Thyroid gland (tissue), 4 donors: ENCODE measurements around the gene MYOD1. TPM values are rescaled to one million over a fixed set of nuclear protein-coding genes. Genes with fewer than 3 reads are reported as not detected.

Source experiments
- DNase-seq, 2 donors: peaks; one replicate each; pipeline ENCODE4 v3.0.0-alpha.2; 2019
- H3K27ac ChIP-seq, 3 donors: fragments of 200-600 bp; sonication (generic); 1 replicate in 2 of 3; 2 replicates in 1 of 3; pipeline ENCODE4 v1.5.1; 2016 to 2019; ENCODE audit warnings: mild to moderate bottlenecking in 1 of 3, moderate library complexity in 1 of 3
- H3K27me3 ChIP-seq: fragments of 200-600 bp; sonication (generic); one replicate; pipeline ENCODE4 v1.5.1; 2019
- H3K36me3 ChIP-seq, 2 donors: fragments of 200-600 bp; sonication (generic); one replicate each; pipeline ENCODE4 v1.5.1; 2016 to 2019
- H3K4me1 ChIP-seq, 2 donors: fragments of 200-600 bp; sonication (generic); one replicate each; pipeline ENCODE4 v1.5.1; 2017 to 2019
- H3K4me3 ChIP-seq, 3 donors: fragments of 200-600 bp; sonication (generic); replicated peaks in 1 of 3; 1 replicate in 2 of 3; 2 replicates in 1 of 3; pipeline ENCODE4 v1.5.1; 2016; ENCODE audit warnings: mild to moderate bottlenecking in 1 of 3
- H3K9me3 ChIP-seq: fragments of 200-600 bp; sonication (generic); one replicate; pipeline ENCODE4 v1.5.1; 2017
- POLR2A ChIP-seq, 2 donors: fragments of 450-650 bp; IDR thresholded peaks; one replicate each; pipeline ENCODE4 v1.6.1; 2017; ENCODE audit warnings: antibody characterized with exemption in 2 of 2, mild to moderate bottlenecking in 2 of 2, moderate library complexity in 1 of 2
- WGBS, 2 donors: methylation state at CpG; one replicate each; pipeline ENCODE4 v1.1.5; 2017; 5-methylcytosine and 5-hydroxymethylcytosine counted together
- intact Hi-C: fragments of 100-400 bp; cut with DNase I; formaldehyde crosslinking; loops from one replicate; pipeline ENCODE4 v1.15.1; 2023
- total RNA-seq, 4 donors: library from RNA; depleted of rRNA; stranded (reverse); fragments of >200 nt; gene quantifications; one replicate each; pipeline ENCODE4 v1.2.3, GENCODE V29; 2016
- TF ChIP-seq, protein P1 (sequence below), 6 experiments: fragments of 200-600 bp in 3 of 6; fragments of 450-650 bp in 3 of 6; sonication (generic) in 3 of 6; IDR thresholded peaks; one replicate each; pipeline ENCODE4 v1.5.1; 2016 to 2019; ENCODE audit warnings: antibody characterized with exemption in 6 of 6, mild to moderate bottlenecking in 2 of 6, inconsistent platforms in 1 of 6, moderate library complexity in 1 of 6

MYOD1 gene
- total RNA-seq, 4 donors from 2014 or later: not detected

DNA sequence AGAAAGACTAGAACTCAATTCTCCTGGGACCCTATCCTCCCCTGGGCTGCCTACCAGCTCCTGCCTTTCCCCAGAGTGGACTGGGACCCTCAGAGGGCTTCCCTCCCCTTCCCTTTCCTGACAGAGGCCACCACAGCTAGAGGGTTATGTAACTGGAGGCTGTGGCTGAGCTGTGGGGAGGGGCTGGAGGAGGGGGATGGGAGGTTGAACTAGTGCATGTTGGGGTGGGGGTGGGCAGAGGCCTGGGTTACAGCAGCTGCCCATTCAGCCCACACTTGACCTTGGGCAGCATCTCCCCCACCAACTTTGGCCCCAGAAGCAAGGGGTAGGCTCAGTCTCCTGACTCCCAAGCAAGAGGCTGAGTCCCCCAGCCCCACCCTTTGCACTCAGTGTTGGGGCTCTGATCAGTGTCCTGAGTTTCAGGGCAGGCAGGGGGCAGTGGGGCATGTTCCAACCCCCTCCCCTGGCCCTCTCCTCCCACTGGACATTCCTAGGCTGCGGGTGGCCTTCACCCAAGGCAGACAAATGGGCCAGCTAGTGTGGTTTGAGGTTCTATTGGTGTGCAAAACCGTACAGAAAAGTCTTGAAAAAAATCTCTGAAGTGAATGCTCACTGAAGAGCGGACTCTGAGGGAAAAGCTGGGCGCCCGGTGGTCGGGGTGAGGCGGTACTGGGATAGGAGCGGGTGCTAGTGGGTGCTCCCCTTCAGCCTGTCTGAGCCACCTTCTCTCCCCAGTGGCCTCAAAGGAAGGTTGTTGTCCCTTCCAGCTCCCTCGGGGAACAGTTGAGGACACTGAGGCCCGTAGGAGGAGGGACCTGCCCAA, 19.0 kb downstream of the MYOD1 start:
- intact Hi-C loops: no loop called here
- WGBS, 2 donors: 43 to 49% methylated on average over 10 of the region's 10 CpGs
- H3K36me3 ChIP-seq: no peaks in the 10 kb centered on the region
- no peak for TF ChIP-seq POLR2A (IDR thresholded peaks at IDR 0.05)
- TF ChIP-seq, protein P1, sequence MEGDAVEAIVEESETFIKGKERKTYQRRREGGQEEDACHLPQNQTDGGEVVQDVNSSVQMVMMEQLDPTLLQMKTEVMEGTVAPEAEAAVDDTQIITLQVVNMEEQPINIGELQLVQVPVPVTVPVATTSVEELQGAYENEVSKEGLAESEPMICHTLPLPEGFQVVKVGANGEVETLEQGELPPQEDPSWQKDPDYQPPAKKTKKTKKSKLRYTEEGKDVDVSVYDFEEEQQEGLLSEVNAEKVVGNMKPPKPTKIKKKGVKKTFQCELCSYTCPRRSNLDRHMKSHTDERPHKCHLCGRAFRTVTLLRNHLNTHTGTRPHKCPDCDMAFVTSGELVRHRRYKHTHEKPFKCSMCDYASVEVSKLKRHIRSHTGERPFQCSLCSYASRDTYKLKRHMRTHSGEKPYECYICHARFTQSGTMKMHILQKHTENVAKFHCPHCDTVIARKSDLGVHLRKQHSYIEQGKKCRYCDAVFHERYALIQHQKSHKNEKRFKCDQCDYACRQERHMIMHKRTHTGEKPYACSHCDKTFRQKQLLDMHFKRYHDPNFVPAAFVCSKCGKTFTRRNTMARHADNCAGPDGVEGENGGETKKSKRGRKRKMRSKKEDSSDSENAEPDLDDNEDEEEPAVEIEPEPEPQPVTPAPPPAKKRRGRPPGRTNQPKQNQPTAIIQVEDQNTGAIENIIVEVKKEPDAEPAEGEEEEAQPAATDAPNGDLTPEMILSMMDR (IDR thresholded peaks at IDR 0.05): no peak
- H3K27ac ChIP-seq: no peak overlapping the region
- peaks cover 14 to 18% of the 10 kb centered on the region in 2 donors for H3K4me1 ChIP-seq
- H3K27me3 ChIP-seq: peaks cover 28% of the 10 kb centered on the region
- DNase-seq: no peak
- no peak overlapping the region for H3K4me3 ChIP-seq
- no peaks in the 10 kb centered on the region for H3K9me3 ChIP-seq

DNA sequence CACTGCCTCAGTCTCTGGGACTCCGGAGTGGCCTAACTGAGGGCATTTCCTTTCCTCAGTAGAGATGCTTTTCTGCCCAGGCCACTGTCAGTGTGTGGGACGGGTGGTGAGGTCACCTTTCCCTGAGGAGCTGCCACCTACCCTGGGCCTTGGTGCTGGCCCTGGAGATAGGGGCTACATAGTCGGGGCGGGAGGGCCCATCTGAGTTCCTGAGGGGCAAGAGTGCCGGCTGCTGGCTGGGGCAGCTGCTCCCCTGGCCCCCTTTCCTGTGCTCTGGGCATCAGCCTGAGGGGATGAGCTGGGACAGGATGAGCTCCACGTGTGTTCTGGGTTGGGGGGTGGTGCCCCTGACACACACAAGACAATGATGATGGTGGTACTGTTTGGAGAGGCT, 20.6 kb downstream of the MYOD1 start:
- Histone ChIP-seq H3K36me3 (no peaks in the 10 kb centered on the region), H3K9me3 (no peaks in the 10 kb centered on the region), H3K27me3 (peaks cover 28% of the 10 kb centered on the region), H3K4me1 (peaks cover 10 to 11% of the 10 kb centered on the region in 2 donors), H3K27ac (no peak overlapping the region), H3K4me3 (no peak overlapping the region)
- no peak for TF ChIP-seq POLR2A (IDR thresholded peaks at IDR 0.05)
- TF ChIP-seq, protein P1 (IDR thresholded peaks at IDR 0.05): no peak
- no peak for DNase-seq
- WGBS, 2 donors: 55 to 82% methylated on average over 5 to 6 of the region's 6 CpGs
- intact Hi-C loops: no loop called here

DNA sequence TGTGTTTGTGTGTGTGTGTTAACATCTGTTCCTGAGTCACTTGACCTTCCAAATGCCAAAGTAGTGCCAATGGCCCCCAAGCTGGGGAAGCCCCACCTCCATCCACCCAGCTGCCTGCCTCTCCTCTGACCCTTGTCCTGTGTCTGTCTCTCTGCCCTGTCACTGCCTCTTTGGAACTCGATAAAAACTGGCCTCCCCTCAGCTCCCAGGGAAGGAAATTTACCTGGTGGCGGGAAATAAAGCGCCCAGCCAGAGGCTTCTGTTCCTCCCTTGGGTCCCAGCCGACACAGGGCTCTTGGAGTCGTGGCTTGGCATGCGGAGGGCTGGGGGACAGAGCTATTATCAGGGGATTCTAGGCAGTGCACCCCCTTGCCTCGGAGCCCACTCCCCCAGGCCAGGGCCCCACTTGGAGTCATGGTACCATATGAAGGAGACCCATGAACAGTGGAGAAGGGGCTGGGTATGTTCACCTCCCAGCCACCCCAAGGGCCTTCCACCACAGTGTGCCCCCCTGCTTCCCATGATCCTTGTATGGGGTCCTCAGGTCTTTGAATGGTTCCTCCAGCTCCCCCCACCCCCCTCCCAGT, 21.4 kb downstream of the MYOD1 start:
- H3K36me3 ChIP-seq: no peaks in the 10 kb centered on the region
- 70 to 73% methylated on average over 7 of the region's 7 CpGs for WGBS, 2 donors
- intact Hi-C loops: no loop called here
- no peak overlapping the region for H3K27ac ChIP-seq
- H3K9me3 ChIP-seq: no peaks in the 10 kb centered on the region
- peaks cover 3% of the 10 kb centered on the region in 2 donors for H3K4me1 ChIP-seq
- no peak overlapping the region for H3K4me3 ChIP-seq
- peaks cover 25% of the 10 kb centered on the region for H3K27me3 ChIP-seq
- DNase-seq: no peak
- TF ChIP-seq, protein P1 (IDR thresholded peaks at IDR 0.05): no peak
- no peak for TF ChIP-seq POLR2A (IDR thresholded peaks at IDR 0.05)

DNA sequence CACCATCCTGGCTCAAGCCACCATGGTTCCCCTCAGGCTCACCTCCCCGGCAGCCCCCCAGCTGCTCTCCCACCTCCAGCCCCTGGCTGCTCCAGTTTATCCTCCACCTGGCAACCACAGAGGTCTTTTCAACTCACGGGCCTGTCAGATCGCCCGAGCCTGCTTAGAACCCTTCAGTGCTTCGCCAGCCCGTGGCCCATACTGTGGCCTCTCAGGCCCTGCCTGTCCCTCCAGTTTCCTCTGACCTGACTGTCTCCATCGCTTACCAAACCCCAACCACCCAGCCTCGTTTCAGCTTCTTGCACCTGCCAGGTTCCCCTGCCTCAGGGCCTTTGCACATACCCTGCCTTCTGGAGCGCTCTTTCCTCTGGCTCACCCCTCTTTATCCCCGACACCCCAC, 22.1 kb downstream of the MYOD1 start:
- Histone ChIP-seq H3K27ac (no peak overlapping the region), H3K4me3 (no peak overlapping the region), H3K4me1 (no peaks in the 10 kb centered on the region), H3K27me3 (peaks cover 18% of the 10 kb centered on the region), H3K9me3 (no peaks in the 10 kb centered on the region), H3K36me3 (no peaks in the 10 kb centered on the region)
- intact Hi-C loops: no loop called here
- TF ChIP-seq POLR2A (IDR thresholded peaks at IDR 0.05): no peak
- TF ChIP-seq, protein P1 (IDR thresholded peaks at IDR 0.05): no peak
- 92 to 96% methylated on average over 10 of the region's 10 CpGs for WGBS, 2 donors
- DNase-seq: no peak

DNA sequence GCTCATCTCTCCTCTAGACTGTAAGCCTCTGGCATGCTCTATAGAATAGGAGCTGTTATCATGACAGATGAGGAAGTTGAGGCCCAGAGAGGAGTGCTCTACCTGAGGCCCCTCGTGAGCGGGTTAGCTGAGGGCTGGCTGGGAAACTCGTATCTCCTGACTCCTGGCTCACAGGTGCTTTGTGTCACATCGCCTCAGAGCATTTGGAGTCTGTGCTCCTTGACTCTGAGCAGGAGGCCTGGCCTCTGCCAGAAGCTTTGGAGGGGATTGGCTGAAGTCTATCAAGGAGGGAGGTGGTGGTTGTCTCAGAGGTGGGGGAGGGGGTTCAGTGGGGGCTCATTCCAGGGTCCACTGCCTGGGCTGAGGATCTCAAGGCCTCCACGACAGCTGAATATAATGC, 22.6 kb downstream of the MYOD1 start:
- WGBS, 2 donors: 78 to 89% methylated on average over 4 to 5 of the region's 5 CpGs
- no peaks in the 10 kb centered on the region for H3K4me1 ChIP-seq
- TF ChIP-seq, protein P1 (IDR thresholded peaks at IDR 0.05): no peak
- TF ChIP-seq POLR2A (IDR thresholded peaks at IDR 0.05): no peak

More for the DNA sequence above, 22.6 kb downstream of the MYOD1 start:
- H3K27me3 ChIP-seq: peaks cover 14% of the 10 kb centered on the region
- DNase-seq: no peak
- no peaks in the 10 kb centered on the region for H3K36me3 ChIP-seq
- H3K27ac ChIP-seq: no peak overlapping the region
- H3K9me3 ChIP-seq: no peaks in the 10 kb centered on the region
- no peak overlapping the region for H3K4me3 ChIP-seq
- intact Hi-C loops: no loop called here
